SU-DHL-6 (cell line): Measurements from ENCODE around the gene SLC22A5.

ENCODE experiments used
- CTCF ChIP-seq: fragments of 200-600 bp; sonication (generic); IDR thresholded peaks from one replicate; pipeline ENCODE4 v1.5.1; 2017; ENCODE audit warnings: antibody characterized with exemption, mild to moderate bottlenecking, low read length, moderate library complexity; ENCODE audit not compliant: insufficient read depth, poor library complexity, severe bottlenecking
- EZH2phosphoT487 ChIP-seq: fragments of 200-600 bp; sonication (generic), shearing (Covaris generic); conservative IDR thresholded peaks from 2 replicates; pipeline ENCODE4 v1.6.1; 2018; ENCODE audit warnings: mild to moderate bottlenecking, antibody characterized with exemption, low read length, moderate library complexity, mixed read lengths

- TF ChIP-seq CTCF: no peak
- no peak for TF ChIP-seq EZH2phosphoT487
These were observed 866 bp downstream of the SLC22A5 start for GRCh38 chr5:132370181-132370970.
